Raji (cell line): ENCODE measurements around the gene SMARCE1.

Experiments used
- POLR2A ChIP-seq: IDR thresholded peaks from 2 replicates; pipeline ENCODE4 v1.6.1; 2011; ENCODE audit warnings: low read depth, low read length, control low read depth; ENCODE audit not compliant: insufficient read depth

Gene SMARCE1

GRCh38 chr17:40618754-40619625, 28.6 kb downstream of the SMARCE1 start:
- no peak for TF ChIP-seq POLR2A

GRCh38 chr17:40617678-40618240, 29.9 kb downstream of the SMARCE1 start:
- TF ChIP-seq POLR2A: no peak

GRCh38 chr17:40616592-40616991, 31.0 kb downstream of the SMARCE1 start:
- no peak for TF ChIP-seq POLR2A

- TF ChIP-seq POLR2A: no peak
These were observed 31.7 kb downstream of the SMARCE1 start for GRCh38 chr17:40615841-40616476.

- TF ChIP-seq POLR2A: no peak
These were observed 32.4 kb downstream of the SMARCE1 start for GRCh38 chr17:40615068-40615840.

- TF ChIP-seq POLR2A: no peak
These were observed 33.1 kb downstream of the SMARCE1 start for GRCh38 chr17:40614431-40615067.

- no peak for TF ChIP-seq POLR2A
These were observed 34.0 kb downstream of the SMARCE1 start for GRCh38 chr17:40613467-40614154.

- no peak for TF ChIP-seq POLR2A
These were observed 34.9 kb downstream of the SMARCE1 start for GRCh38 chr17:40612599-40613244.

GRCh38 chr17:40611840-40612474, 35.7 kb downstream of the SMARCE1 start:
- no peak for TF ChIP-seq POLR2A

GRCh38 chr17:40610359-40610758, 37.3 kb downstream of the SMARCE1 start:
- no peak for TF ChIP-seq POLR2A

- no peak for TF ChIP-seq POLR2A
These were observed 39.5 kb downstream of the SMARCE1 start for GRCh38 chr17:40608061-40608581.

- TF ChIP-seq POLR2A: no peak
These were observed 40.0 kb downstream of the SMARCE1 start for GRCh38 chr17:40607641-40608040.
